ENCODE results near the gene DNAJC18. TPM values are rescaled to one million over a fixed set of nuclear protein-coding genes. Genes with fewer than 3 reads are reported as not detected.

DNAJC18 gene
- total RNA-seq: 13.4 and 14.2 TPM in 2 replicates

GRCh38 chr5:139439013-139439903 is at the start of gene DNAJC18:
Gene DNAJC18, minus strand, starts transcription at chr5:139439525. Its CDS starts 80 bp downstream, at chr5:139439445.

DNA sequence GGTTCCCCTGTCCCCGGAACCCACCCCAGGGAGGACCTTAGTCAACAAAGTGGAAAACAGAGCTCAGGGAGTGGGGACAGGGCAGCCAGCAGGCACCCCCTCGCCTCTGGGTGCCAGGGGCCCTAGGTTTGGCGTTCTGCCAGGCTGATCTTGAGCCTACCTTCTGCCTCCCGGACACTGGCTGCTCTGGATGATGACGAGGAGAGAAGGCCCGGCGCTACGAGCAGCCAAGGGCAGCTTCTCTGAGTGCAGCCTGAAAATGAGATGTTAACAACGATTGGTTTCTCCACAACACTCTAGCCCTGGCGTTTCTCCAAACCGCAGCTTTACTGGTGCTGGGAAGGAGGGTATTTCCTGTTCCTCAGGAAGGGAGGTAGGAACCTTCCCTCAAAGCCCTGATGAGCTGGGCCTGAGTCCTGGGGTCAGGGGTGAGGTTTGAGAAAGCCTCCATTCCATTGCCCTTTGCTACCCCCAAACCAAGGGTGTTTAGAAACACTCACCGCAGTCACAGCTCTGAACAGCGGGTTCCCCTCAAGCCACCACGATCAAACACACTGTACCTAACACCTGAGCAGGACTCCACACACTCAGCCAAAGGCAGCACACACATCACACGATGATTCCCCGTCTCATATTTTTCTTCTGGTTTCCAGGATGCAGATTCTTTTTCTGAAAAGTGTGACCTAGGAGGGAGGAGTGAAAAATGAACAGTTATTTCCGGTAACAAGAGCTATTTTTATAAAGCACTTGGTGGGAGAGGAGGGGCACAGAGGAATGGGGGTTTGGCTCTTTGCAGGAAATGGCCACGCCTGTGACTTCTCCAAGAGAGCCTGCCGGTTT is 42.9 kb upstream of the DNAJC18 start, which contains the start of gene STING1:
Gene STING1, minus strand, starts transcription at position 709 of the 840 bp plus-strand sequence. CDS start 1,054 bp downstream, outside the sequence.

DNA sequence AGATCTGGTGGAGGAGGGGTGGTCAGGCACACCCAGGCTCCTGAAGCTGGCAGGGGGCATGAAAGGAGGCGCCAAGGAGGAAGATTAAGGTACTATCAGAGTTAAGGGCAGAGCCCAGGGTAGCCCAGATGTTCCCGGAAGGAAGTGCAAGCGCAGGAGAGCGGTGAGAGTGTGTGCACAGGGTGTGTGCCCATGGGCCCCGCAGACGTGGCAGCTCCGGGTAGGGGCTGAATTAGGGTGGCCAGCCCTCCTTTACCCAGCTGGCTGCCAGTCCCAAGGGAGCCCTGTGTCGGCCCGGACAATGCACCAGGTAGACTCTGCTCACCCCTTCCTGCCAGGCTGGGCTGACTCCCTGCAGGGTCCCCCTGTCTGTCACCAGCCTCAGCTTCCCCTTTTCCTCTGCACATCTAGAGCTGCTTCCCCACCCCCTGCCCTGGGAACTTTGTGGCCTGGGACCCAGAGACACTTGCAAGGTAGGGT is 31.5 kb upstream of the DNAJC18 start, which contains the start of gene SMIM33:
Gene SMIM33, plus strand, starts transcription at position 184 of the 480 bp plus-strand sequence. Its CDS starts 118 bp downstream, at position 302.

DNA sequence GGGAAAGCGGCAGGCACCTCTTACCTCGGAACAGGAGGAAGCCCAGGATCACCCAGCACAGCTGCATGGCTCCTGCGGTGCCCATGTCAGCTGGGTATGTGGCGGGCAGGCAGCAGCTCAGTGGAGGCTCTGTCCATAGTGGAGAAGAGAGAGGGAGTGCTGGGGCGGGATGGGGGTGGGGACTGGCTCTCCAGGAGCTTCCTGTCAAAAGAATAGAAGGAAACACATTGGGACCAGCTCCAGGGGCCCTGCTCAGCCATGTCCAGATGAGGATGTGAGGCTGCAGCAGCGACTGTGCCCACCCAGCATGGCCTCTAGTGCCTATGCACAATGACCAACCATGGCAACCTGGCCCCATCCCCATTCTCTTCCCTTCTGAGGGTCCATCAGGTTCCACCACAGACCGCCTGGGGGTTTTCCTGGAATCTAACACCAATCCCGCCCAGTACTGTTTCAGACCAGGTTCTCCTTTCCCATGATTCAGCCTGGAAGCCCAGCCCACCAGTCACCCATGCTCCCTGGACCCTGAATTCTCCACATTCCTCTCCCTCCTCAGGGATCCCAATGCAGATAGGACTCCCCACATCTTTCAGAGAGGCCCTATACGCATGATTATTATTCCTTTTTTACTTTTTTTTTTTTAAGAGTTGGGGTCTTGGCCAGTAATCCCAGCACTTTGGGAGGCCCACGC is 23.4 kb upstream of the DNAJC18 start, which contains the start of gene ECSCR:
Gene ECSCR, minus strand, starts transcription at position 158 of the 691 bp plus-strand sequence. Its CDS starts 73 bp downstream, at position 85.

DNA sequence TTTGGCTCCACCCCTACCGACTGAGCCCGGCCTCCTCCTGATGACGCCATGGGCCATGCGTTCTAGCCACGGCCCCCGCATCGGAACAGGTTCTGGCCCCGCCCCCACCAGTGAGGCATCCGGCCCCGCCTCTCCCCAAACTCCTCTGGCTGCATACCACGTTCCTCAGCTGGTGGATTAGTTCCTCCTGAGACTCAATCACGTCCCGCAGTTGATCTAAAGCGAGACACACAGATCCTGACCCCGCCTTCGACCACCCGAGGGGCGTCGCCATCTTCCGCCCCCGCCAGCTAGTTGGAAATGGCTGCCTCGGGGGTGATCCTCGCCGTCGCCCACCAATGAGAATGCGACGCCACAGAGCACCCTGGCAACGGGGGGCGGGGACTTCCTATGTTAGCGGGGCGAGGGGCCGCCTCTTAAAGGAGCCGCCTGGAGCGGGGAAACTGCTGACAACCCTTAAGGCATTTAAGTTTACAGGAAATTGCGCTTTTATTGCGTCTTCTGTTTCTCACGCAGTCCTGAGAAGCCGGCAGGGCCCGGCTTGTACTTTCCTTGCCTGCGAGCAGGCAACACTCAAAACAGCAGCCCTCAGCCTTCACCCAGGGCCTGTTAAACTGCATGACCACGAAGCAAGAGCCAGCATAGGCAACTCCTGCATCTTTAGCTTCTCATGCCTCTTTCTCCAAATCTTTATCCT is 35.4 kb downstream of the DNAJC18 start, which contains the start of gene SPATA24:
Gene SPATA24, minus strand, starts transcription at position 303 of the 697 bp plus-strand sequence. Its CDS starts 29 bp downstream, at position 274.

DNA sequence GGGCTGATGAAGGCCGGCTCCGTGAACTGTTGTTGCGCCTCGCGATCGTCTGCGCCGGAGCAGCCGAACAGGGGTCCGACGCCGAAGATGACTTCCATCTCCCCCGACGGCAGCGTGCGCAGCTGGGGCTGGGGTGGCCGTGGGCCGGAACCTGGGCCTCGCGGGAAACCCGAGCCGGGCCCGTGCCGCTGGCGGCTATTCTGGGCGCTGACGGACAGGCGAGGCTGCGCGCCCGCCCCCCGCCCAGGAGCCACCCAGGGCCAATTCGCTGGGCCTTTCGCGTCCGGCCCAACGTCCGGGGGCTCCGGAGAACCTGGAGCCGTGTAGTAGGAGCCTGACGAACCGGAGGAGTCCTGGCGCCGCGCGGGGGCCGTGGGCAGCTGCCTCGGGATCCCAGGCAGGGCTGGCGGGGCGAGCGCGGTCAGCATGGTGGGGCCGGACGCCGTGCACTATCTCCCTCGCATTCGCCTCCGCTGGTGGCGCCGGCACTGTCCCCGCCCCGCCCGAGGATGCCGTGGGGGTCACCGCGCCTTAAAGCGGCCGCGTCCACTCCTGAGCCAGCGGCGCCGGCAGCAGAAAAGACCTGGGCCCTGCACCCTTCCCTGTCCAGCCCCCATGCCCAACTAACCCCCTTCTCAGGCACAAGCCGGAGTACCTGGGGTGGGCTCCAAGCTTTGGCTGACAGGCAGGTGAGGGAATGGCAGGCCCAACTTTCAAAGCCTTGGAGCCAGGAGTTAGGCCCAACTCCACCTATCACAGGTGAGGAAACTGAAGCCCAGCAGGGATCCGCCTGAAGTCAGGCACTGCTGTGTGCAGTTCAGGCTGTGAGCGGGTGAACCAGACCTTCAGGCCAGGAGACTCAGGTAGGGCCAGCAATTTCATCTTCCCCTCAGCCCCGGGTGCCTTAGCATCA is 44.4 kb downstream of the DNAJC18 start, which contains the start of gene PROB1:
Gene PROB1, minus strand, starts transcription at position 451 of the 913 bp plus-strand sequence. Its CDS starts 23 bp downstream, at position 428.

GRCh38 chr5:139389701-139390638 is 49.4 kb downstream of the DNAJC18 start, which contains the start of gene MZB1:
Gene MZB1, minus strand, starts transcription at chr5:139389913. Its CDS starts 57 bp downstream, at chr5:139389856.

DNA sequence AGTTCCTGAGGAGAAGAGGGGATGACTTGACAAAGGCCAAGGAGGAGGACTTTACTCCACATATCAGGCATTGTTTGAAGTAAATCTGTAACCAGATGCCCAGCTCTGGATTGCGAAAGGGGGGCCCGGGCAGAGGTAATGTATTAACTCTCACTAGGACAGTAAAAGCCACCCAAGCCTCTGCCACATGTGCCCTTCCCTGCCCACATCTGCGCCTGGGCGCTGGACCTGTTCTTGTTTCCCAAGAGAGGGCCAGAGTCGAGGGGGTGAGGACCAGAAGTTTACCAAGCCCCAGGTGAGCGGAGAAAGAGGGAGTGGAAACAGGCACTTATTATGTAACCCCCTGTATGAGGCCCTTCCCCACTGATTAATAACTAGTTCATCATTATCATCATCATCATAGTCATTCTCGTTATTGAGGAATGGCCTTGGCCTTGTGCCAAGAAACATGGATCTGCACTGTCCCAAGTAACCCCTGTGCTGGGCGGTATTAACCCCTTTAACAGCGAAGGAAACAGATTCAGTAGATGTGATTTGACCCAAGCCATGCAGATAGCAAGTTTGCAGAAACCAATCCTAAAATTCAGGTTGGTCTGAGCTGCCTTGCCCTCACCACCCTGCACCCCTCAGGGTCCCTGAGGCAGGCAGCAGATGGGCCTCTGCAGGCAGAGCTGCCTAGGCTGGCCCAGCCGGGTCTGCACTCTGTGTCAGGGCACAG is 55.9 kb downstream of the DNAJC18 start, which contains the start of gene SLC23A1:
Gene SLC23A1, minus strand, starts transcription at position 23 of the 718 bp plus-strand sequence. CDS start 44 bp downstream, outside the sequence.

Small RNA genes lying within 50 kb of the gene (small RNA-seq; reads per million reads assigned to genes)
- gene RNU5B-4P: not detected

Other genes with a start within 250 kb of the DNAJC18 start
- gene SIL1, start 241.2 kb downstream of the DNAJC18 start, total RNA-seq: 65.1 and 69.1 TPM in 2 replicates
- 270 and 332 TPM in 2 replicates for gene MATR3, start 145.8 kb downstream of the DNAJC18 start, total RNA-seq
- 72.5 and 77.1 TPM in 2 replicates for gene PAIP2, start 97.7 kb downstream of the DNAJC18 start, total RNA-seq
- gene SLC23A1, start 56.2 kb downstream of the DNAJC18 start, total RNA-seq: not detected in 2 replicates
- gene MZB1, start 49.6 kb downstream of the DNAJC18 start, total RNA-seq: not detected in 2 replicates
- gene PROB1, start 44.4 kb downstream of the DNAJC18 start, total RNA-seq: 0.76 and 0.78 TPM in 2 replicates
- gene SPATA24, start 35.4 kb downstream of the DNAJC18 start, total RNA-seq: 2.3 and 4.1 TPM in 2 replicates
- 0.52 and 1.5 TPM in 2 replicates for gene ECSCR, start 23.2 kb upstream of the DNAJC18 start, total RNA-seq
- not detected in 2 replicates for gene SMIM33, start 31.5 kb upstream of the DNAJC18 start, total RNA-seq
- gene STING1, start 43.2 kb upstream of the DNAJC18 start, total RNA-seq: 85.7 and 90.4 TPM in 2 replicates
- gene UBE2D2, start 121.8 kb upstream of the DNAJC18 start, total RNA-seq: 57.4 and 58.8 TPM in 2 replicates
- gene CXXC5, start 208.8 kb upstream of the DNAJC18 start, total RNA-seq: 89.4 and 101 TPM in 2 replicates